HL-60 (cell line): ENCODE data around the gene UBASH3A.

Experiments used
- DNase-seq, 2 experiments: peaks; one replicate each; pipeline ENCODE4 v3.0.0-alpha.2; 2010 to 2020; ENCODE audit warnings: low read depth in 1 of 2, low spot score in 1 of 2
- H3K27ac ChIP-seq: fragments of 250-450 bp; sonication (Bioruptor Pico); replicated peaks from 2 replicates; pipeline ENCODE4 v1.5.1; 2020; ENCODE audit warnings: mild to moderate bottlenecking, moderate library complexity
- H3K27me3 ChIP-seq: fragments of 250-450 bp; sonication (Bioruptor Pico); 2 replicates; pipeline ENCODE4 v1.5.1; 2021; ENCODE audit warnings: mild to moderate bottlenecking, moderate library complexity; ENCODE audit not compliant: insufficient read depth, poor library complexity, severe bottlenecking
- H3K4me3 ChIP-seq: replicated peaks from 2 replicates; pipeline ENCODE4 v1.5.1; 2011; ENCODE audit warnings: mild to moderate bottlenecking, control low read depth, low read length; ENCODE audit not compliant: insufficient read depth
- CTCF ChIP-seq: IDR thresholded peaks from one replicate; pipeline ENCODE4 v1.5.1; 2011; ENCODE audit warnings: low read length, control low read depth, inconsistent platforms; ENCODE audit not compliant: insufficient read depth
- GABPA ChIP-seq: IDR thresholded peaks from 2 replicates; pipeline ENCODE4 v1.6.1; 2012; ENCODE audit warnings: low read depth
- POLR2AphosphoS5 ChIP-seq: IDR thresholded peaks from 2 replicates; pipeline ENCODE4 v1.6.1; 2012; ENCODE audit warnings: low read depth
- REST ChIP-seq: IDR thresholded peaks from 2 replicates; pipeline ENCODE4 v1.6.1; 2012; ENCODE audit warnings: low read depth; ENCODE audit not compliant: insufficient replicate concordance
- SPI1 ChIP-seq: IDR thresholded peaks from 2 replicates; pipeline ENCODE4 v1.6.1; 2012; ENCODE audit warnings: low read depth, mild to moderate bottlenecking, borderline replicate concordance

UBASH3A gene

GRCh38 chr21:42395905-42396651 is 7.6 kb upstream of the UBASH3A start, which contains the start of gene TMPRSS3:
TMPRSS3 (minus strand) TSS chr21:42396052; CDS start chr21:42395417, 635 bp downstream.
- Histone ChIP-seq H3K4me3 (no peak within 1 kb of the TSS), H3K27me3 (no peaks in the 10 kb centered on the region), H3K27ac (no peak within 1 kb of the TSS)
- TF ChIP-seq SPI1 (no peak), CTCF (no peak), REST (no peak), POLR2AphosphoS5 (no peak), GABPA (no peak)
- no peak for DNase-seq

- Histone ChIP-seq H3K27me3 (no peaks in the 10 kb centered on the region), H3K27ac (no peak overlapping the region), H3K4me3 (no peak overlapping the region)
- no peak for DNase-seq
- TF ChIP-seq POLR2AphosphoS5 (no peak), SPI1 (no peak), REST (no peak), GABPA (no peak), CTCF (no peak)
Observed at GRCh38 chr21:42396799-42397745, 6.6 kb upstream of the UBASH3A start.

- TF ChIP-seq REST (no peak), POLR2AphosphoS5 (no peak)
- no peak for DNase-seq
- Histone ChIP-seq H3K4me3 (no peak overlapping the region), H3K27me3 (no peaks in the 10 kb centered on the region), H3K27ac (no peak overlapping the region)
Observed at GRCh38 chr21:42397746-42398394, 5.8 kb upstream of the UBASH3A start.
